Measurements from ENCODE around the gene KRTAP10-11.

The KRTAP10-11 gene

GRCh38 chr21:44649521-44650100 lies 3.4 kb downstream of the KRTAP10-11 start:
- DNase-seq (ENCODE audit: insufficient read length) (no peak), FAIRE-seq (no peak)
- no peak for TF ChIP-seq POLR2AphosphoS5 (IDR thresholded peaks at IDR 0.05; ENCODE audit: low read depth, low read length)

- FAIRE-seq (no peak), DNase-seq (ENCODE audit: insufficient read length) (no peak)
- no peak for TF ChIP-seq POLR2A (IDR thresholded peaks at IDR 0.05; ENCODE audit: low read depth, low read length)
- no peak for TF ChIP-seq POLR2AphosphoS5 (IDR thresholded peaks at IDR 0.05; ENCODE audit: low read depth, low read length)
- no peak for TF ChIP-seq TAF1 (IDR thresholded peaks at IDR 0.05; ENCODE audit: borderline replicate concordance, low read depth, low read length)
These were observed 4.2 kb downstream of the KRTAP10-11 start for GRCh38 chr21:44650265-44650972.

GRCh38 chr21:44650973-44651675 lies 4.9 kb downstream of the KRTAP10-11 start:
- FAIRE-seq (no peak), DNase-seq (ENCODE audit: insufficient read length) (no peak)
- TF ChIP-seq TAF1 (IDR thresholded peaks at IDR 0.05; ENCODE audit: borderline replicate concordance, low read depth, low read length) = no peak

- FAIRE-seq (no peak), DNase-seq (ENCODE audit: insufficient read length) (no peak)
- TF ChIP-seq POLR2A (IDR thresholded peaks at IDR 0.05; ENCODE audit: low read depth, low read length) (no peak), TAF1 (IDR thresholded peaks at IDR 0.05; ENCODE audit: borderline replicate concordance, low read depth, low read length) (no peak), POLR2AphosphoS5 (IDR thresholded peaks at IDR 0.05; ENCODE audit: low read depth, low read length) (no peak)
These were observed 6.9 kb downstream of the KRTAP10-11 start for GRCh38 chr21:44653123-44653522.

- TF ChIP-seq TAF1 (IDR thresholded peaks at IDR 0.05; ENCODE audit: borderline replicate concordance, low read depth, low read length) (no peak), POLR2AphosphoS5 (IDR thresholded peaks at IDR 0.05; ENCODE audit: low read depth, low read length) (no peak), POLR2A (IDR thresholded peaks at IDR 0.05; ENCODE audit: low read depth, low read length) (no peak)
- FAIRE-seq (no peak), DNase-seq (ENCODE audit: insufficient read length) (no peak)
These were observed 7.7 kb downstream of the KRTAP10-11 start for GRCh38 chr21:44653656-44654575.

- DNase-seq (ENCODE audit: insufficient read length) (no peak), FAIRE-seq (no peak)
- TF ChIP-seq POLR2A (IDR thresholded peaks at IDR 0.05; ENCODE audit: low read depth, low read length) = no peak
- no peak for TF ChIP-seq TAF1 (IDR thresholded peaks at IDR 0.05; ENCODE audit: borderline replicate concordance, low read depth, low read length)
- TF ChIP-seq POLR2AphosphoS5 (IDR thresholded peaks at IDR 0.05; ENCODE audit: low read depth, low read length) = no peak
These were observed 8.5 kb downstream of the KRTAP10-11 start, which contains the start of gene KRTAP12-4 for GRCh38 chr21:44654576-44655175. TSS of gene KRTAP12-4 (minus strand) at chr21:44654659. CDS start at chr21:44654614, 45 bp downstream.

- no peak for TF ChIP-seq POLR2A (IDR thresholded peaks at IDR 0.05; ENCODE audit: low read depth, low read length)
- TF ChIP-seq POLR2AphosphoS5 (IDR thresholded peaks at IDR 0.05; ENCODE audit: low read depth, low read length) = no peak
- no peak for TF ChIP-seq TAF1 (IDR thresholded peaks at IDR 0.05; ENCODE audit: borderline replicate concordance, low read depth, low read length)
- DNase-seq (ENCODE audit: insufficient read length) (no peak), FAIRE-seq (no peak)
These were observed 10.7 kb downstream of the KRTAP10-11 start for GRCh38 chr21:44656868-44657267.

- no peak for TF ChIP-seq POLR2AphosphoS5 (IDR thresholded peaks at IDR 0.05; ENCODE audit: low read depth, low read length)
- TF ChIP-seq TAF1 (IDR thresholded peaks at IDR 0.05; ENCODE audit: borderline replicate concordance, low read depth, low read length) = no peak
- no peak for TF ChIP-seq POLR2A (IDR thresholded peaks at IDR 0.05; ENCODE audit: low read depth, low read length)
- DNase-seq (ENCODE audit: insufficient read length) = no peak
These were observed 11.7 kb downstream of the KRTAP10-11 start, which contains the start of gene KRTAP12-3 for GRCh38 chr21:44657635-44658540. TSS of gene KRTAP12-3 (plus strand) at chr21:44657932. CDS start at chr21:44657980, 48 bp downstream.

GRCh38 chr21:44658541-44658910 lies 12.3 kb downstream of the KRTAP10-11 start:
- TF ChIP-seq POLR2AphosphoS5 (IDR thresholded peaks at IDR 0.05; ENCODE audit: low read depth, low read length) = no peak
- TF ChIP-seq TAF1 (IDR thresholded peaks at IDR 0.05; ENCODE audit: borderline replicate concordance, low read depth, low read length) = no peak
- no peak for TF ChIP-seq POLR2A (IDR thresholded peaks at IDR 0.05; ENCODE audit: low read depth, low read length)
- DNase-seq (ENCODE audit: insufficient read length) (no peak), FAIRE-seq (no peak)

More at GRCh38 chr21:44657635-44658540, 11.7 kb downstream of the KRTAP10-11 start, which contains the start of gene KRTAP12-3:
- no peak for FAIRE-seq

All from GM12892 (cell line).